ENCODE results near the gene PTPRR.

Gene PTPRR

GRCh38 chr12:70920251-70920851 lies at the start of gene PTPRR:
Gene PTPRR (minus strand): TSS chr12:70920738. CDS start chr12:70920390, 348 bp downstream.
- no peak for DNase-seq

- DNase-seq: no peak
These were observed 46.7 kb upstream of the PTPRR start for GRCh38 chr12:70966996-70967790.

GRCh38 chr12:70966046-70966445 lies 45.5 kb upstream of the PTPRR start:
- DNase-seq: peak; percentile 33 to 51

GRCh38 chr12:70964867-70965510 lies 44.5 kb upstream of the PTPRR start:
- no peak for DNase-seq

- DNase-seq: no peak
These were observed 42.6 kb upstream of the PTPRR start for GRCh38 chr12:70963081-70963660.

- peak; percentile 15 to 21 for DNase-seq
These were observed 41.8 kb upstream of the PTPRR start for GRCh38 chr12:70962226-70962794.

GRCh38 chr12:70960484-70960883 lies 39.9 kb upstream of the PTPRR start:
- DNase-seq: no peak

GRCh38 chr12:70955415-70955814 lies 34.9 kb upstream of the PTPRR start:
- no peak for DNase-seq

- no peak for DNase-seq
These were observed 29.9 kb upstream of the PTPRR start for GRCh38 chr12:70950451-70950850.

GRCh38 chr12:70948976-70949336 lies 28.4 kb upstream of the PTPRR start:
- DNase-seq: no peak

- no peak for DNase-seq
These were observed 27.9 kb upstream of the PTPRR start for GRCh38 chr12:70948236-70948975.

GRCh38 chr12:70936203-70936813 lies 15.8 kb upstream of the PTPRR start:
- DNase-seq: no peak

- no peak for DNase-seq
These were observed 12.6 kb upstream of the PTPRR start for GRCh38 chr12:70933133-70933532.

- no peak for DNase-seq
These were observed 8.5 kb upstream of the PTPRR start for GRCh38 chr12:70929029-70929428.

GRCh38 chr12:70928071-70928470 lies 7.5 kb upstream of the PTPRR start:
- DNase-seq: no peak

GRCh38 chr12:70927356-70927755 lies 6.8 kb upstream of the PTPRR start:
- no peak for DNase-seq

- DNase-seq: no peak
These were observed 5.0 kb upstream of the PTPRR start for GRCh38 chr12:70925539-70925938.

- DNase-seq: no peak
These were observed 353 bp upstream of the PTPRR start for GRCh38 chr12:70920891-70921290.

GRCh38 chr12:70919597-70920035 lies 922 bp downstream of the PTPRR start:
- peak; percentile 28 to 43 for DNase-seq

- no peak for DNase-seq
These were observed 1.4 kb downstream of the PTPRR start for GRCh38 chr12:70919176-70919575.

- DNase-seq: no peak
These were observed 2.2 kb downstream of the PTPRR start for GRCh38 chr12:70918321-70918720.

GRCh38 chr12:70910666-70911065 lies 9.9 kb downstream of the PTPRR start:
- no peak for DNase-seq
